Ovary (tissue), 9 donors: Measurements from ENCODE around the gene CAMTA1. TPM values are rescaled to one million over a fixed set of nuclear protein-coding genes. Genes with fewer than 3 reads are reported as not detected.

Source experiments
- DNase-seq, 5 donors: peaks; one replicate each; pipeline ENCODE4 v3.0.0-alpha.2; 2019 to 2020
- H3K27ac ChIP-seq, 2 donors: fragments of 200-600 bp; one replicate each; pipeline versions ENCODE4 v1.5.1 to v1.8.0; 2019 to 2022
- H3K27me3 ChIP-seq: fragments of 200-600 bp; one replicate; pipeline ENCODE4 v1.8.0; 2022
- H3K36me3 ChIP-seq: fragments of 200-600 bp; sonication (generic); one replicate; pipeline ENCODE4 v1.5.1; 2019
- H3K4me1 ChIP-seq: one replicate; pipeline ENCODE4 v1.8.1; 2013; ENCODE audit warnings: mild to moderate bottlenecking, moderate library complexity; ENCODE audit not compliant: insufficient read depth
- H3K4me3 ChIP-seq: fragments of 200-600 bp; sonication (generic); one replicate; pipeline ENCODE4 v1.5.1; 2017
- H3K9me3 ChIP-seq, 2 donors: fragments of 200-600 bp in 1 of 2; sonication (generic) in 1 of 2; one replicate each; pipeline versions ENCODE4 v1.5.1 to v1.8.1; 2013 to 2019; ENCODE audit warnings: mild to moderate bottlenecking in 1 of 2, moderate library complexity in 1 of 2
- EP300 ChIP-seq: sonication (generic); formaldehyde crosslinking; IDR thresholded peaks from one replicate; pipeline ENCODE4 v1.6.1; 2017; ENCODE audit warnings: antibody characterized with exemption
- POLR2A ChIP-seq: fragments of 450-650 bp; IDR thresholded peaks from one replicate; pipeline ENCODE4 v1.6.1; 2017; ENCODE audit warnings: antibody characterized with exemption, mild to moderate bottlenecking, moderate library complexity
- WGBS, 3 donors: extraction: QIAGEN DNeasy Blood & Tissue Kit in 1 of 3; methylation state at CpG; one replicate each; pipeline versions ENCODE4 v1.1.5 to v1.1.7; 2013 to 2017; 5-methylcytosine and 5-hydroxymethylcytosine counted together
- intact Hi-C, 4 donors: fragments of 100-400 bp; cut with DNase I; formaldehyde crosslinking; loops; one replicate each; pipeline versions ENCODE4 v1.11.0 to v1.15.1; 2022 to 2023
- polyA plus RNA-seq, 2 donors: library from polyadenylated mRNA; stranded (reverse); fragments of 200-250 nt in 1 of 2; fragments of 350-450 nt in 1 of 2; fragmentation: Illumina TruSeq in 1 of 2; extraction: RNeasy Lipid Tissue Mini Kit (QIAGEN cat#74804) in 1 of 2; gene quantifications; one replicate each; pipeline ENCODE4 v1.2.3, GENCODE V29; 2013 to 2014
- total RNA-seq, 7 donors: library from RNA; depleted of rRNA in 2 of 7; stranded (reverse); fragments of >200 nt in 2 of 7; fragmentation: NEBNext Ultra II Directional in 3 of 7; extraction: Animal tissue kit (Norgen Biotek cat#: 25700) in 3 of 7; gene quantifications; one replicate each; pipeline versions ENCODE4 v1.1.0 to v1.2.4, GENCODE V29; 2016 to 2023
- TF ChIP-seq, protein P1 (sequence below), 3 donors: fragments of 450-650 bp in 2 of 3; fragments of 200-600 bp in 1 of 3; IDR thresholded peaks; one replicate each; pipeline versions ENCODE4 v1.5.1 to v1.8.0; 2016 to 2022; ENCODE audit warnings: antibody characterized with exemption in 3 of 3, mild to moderate bottlenecking in 1 of 3
- donor health status: DM: no; HTN: no; CAD: no; lungs with moderate emphysema.
- donor health status: DM: no; HTN: no; CAD: no.
- donor health status: Bipolar disorder and iron deficiency.
- donor health status: DM: yes; HTN: yes; CAD: no.
- donor health status: DM: no; HTN: no; CAD: no.
- donor health status: DM: yes; HTN: yes; CAD: no.

The CAMTA1 gene
- total and polyA plus RNA-seq, 9 donors: 51.1 to 150 (median 67.4) TPM

DNA sequence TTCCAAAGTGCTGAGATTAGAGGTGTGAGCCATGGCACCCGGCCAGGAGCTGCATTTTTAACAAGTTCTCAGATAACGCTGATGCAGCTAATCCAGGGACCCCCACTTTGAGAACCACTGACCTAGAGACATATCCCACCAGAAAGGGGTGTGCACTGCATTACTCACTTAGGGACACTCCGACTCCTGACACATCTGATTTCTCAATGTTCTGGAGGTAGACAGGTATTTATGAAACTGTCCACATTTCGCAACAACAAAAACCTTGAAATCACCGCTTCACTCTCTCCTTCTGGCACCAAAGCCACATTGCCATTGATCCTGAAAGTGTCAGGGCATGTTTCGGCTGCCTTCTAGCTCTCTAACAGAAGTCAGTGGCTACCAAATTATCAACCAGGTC lies 23.2 kb upstream of the CAMTA1 start:
- Histone ChIP-seq H3K9me3 (no peaks in the 10 kb centered on the region), H3K4me1 (no peaks in the 10 kb centered on the region), H3K27ac (no peak overlapping the region), H3K4me3 (no peak overlapping the region), H3K36me3 (no peaks in the 10 kb centered on the region), H3K27me3 (no peaks in the 10 kb centered on the region)
- no peak for DNase-seq
- intact Hi-C loops: no loop called here
- WGBS, 3 donors: 68 to 72% (median 70%) methylated on average over 6 of the region's 6 CpGs
- TF ChIP-seq EP300 (no peak), POLR2A (no peak)
- TF ChIP-seq, protein P1, sequence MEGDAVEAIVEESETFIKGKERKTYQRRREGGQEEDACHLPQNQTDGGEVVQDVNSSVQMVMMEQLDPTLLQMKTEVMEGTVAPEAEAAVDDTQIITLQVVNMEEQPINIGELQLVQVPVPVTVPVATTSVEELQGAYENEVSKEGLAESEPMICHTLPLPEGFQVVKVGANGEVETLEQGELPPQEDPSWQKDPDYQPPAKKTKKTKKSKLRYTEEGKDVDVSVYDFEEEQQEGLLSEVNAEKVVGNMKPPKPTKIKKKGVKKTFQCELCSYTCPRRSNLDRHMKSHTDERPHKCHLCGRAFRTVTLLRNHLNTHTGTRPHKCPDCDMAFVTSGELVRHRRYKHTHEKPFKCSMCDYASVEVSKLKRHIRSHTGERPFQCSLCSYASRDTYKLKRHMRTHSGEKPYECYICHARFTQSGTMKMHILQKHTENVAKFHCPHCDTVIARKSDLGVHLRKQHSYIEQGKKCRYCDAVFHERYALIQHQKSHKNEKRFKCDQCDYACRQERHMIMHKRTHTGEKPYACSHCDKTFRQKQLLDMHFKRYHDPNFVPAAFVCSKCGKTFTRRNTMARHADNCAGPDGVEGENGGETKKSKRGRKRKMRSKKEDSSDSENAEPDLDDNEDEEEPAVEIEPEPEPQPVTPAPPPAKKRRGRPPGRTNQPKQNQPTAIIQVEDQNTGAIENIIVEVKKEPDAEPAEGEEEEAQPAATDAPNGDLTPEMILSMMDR (IDR thresholded peaks at IDR 0.05): no peak

DNA sequence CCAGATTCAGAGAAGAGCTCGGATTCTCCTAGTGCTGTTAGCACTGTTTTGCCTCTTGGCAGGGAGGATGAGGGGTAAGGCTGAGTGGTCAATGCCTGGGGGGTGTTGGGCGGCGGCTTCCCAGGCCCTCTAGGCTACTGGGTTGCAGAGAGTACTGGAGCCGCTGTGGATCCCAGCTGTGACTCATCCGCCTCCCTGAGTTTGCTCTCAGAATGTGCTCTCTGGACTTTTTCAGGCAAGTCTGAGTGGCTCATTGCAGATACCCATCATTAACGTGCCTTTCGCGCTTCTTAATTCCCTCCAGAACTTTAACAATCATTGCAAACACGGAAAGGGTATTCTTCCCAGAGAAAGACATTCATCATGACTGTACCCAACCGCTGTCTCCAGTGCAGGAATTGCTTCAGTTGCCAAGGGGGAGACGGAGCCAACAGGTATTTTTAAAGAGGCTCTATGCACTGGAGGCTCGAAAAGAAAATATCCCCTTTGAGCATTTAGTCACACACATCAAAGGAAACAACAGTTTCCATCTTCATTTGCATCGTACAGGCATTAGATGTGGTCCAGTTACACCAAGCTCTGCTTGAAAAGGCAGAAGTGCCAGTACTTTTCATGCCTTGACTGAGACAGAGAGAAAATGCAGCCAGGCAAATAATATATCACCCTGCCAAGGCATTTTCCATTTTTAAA lies 14.4 kb upstream of the CAMTA1 start:
- H3K4me1 ChIP-seq: no peaks in the 10 kb centered on the region
- no peak overlapping the region for H3K27ac ChIP-seq
- intact Hi-C loops: no loop called here
- DNase-seq: no peak
- WGBS, 3 donors: 16 to 22% (median 18%) methylated on average over 13 of the region's 13 CpGs
- TF ChIP-seq POLR2A (no peak), EP300 (no peak)
- TF ChIP-seq, protein P1 (IDR thresholded peaks at IDR 0.05): no peak
- H3K9me3 ChIP-seq: no peaks in the 10 kb centered on the region
- H3K36me3 ChIP-seq: no peaks in the 10 kb centered on the region
- H3K27me3 ChIP-seq: no peaks in the 10 kb centered on the region
- no peak overlapping the region for H3K4me3 ChIP-seq

- WGBS, 3 donors: 66 to 72% (median 68%) methylated on average over 7 of the region's 7 CpGs
- intact Hi-C loops: no loop called here
- Histone ChIP-seq H3K9me3 (no peaks in the 10 kb centered on the region), H3K4me1 (no peaks in the 10 kb centered on the region), H3K36me3 (no peaks in the 10 kb centered on the region), H3K4me3 (no peak overlapping the region), H3K27ac (no peak overlapping the region), H3K27me3 (no peaks in the 10 kb centered on the region)
- no peak for DNase-seq
- no peak for TF ChIP-seq POLR2A
- TF ChIP-seq, protein P1 (IDR thresholded peaks at IDR 0.05): no peak
- TF ChIP-seq EP300: no peak
These were observed 13.8 kb upstream of the CAMTA1 start for GRCh38 chr1:6771441-6771769.

DNA sequence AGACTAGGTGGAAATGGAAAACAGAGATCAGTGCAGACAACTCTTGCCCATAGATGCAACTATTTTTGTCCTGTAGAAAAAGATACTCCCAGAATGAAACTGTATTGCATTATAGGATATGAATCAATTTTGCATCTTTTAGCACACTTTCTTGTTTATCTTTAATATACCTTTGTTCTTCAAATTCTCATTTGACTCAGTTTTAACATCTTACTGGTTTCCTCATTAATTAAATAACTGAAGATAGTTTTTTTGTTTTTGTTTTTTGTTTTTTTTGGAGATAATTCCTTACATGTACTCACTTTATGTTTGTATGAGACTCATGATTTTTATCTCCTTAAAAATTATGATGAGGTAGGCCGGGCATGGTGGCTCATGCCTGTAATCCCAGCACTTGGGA lies 10.9 kb upstream of the CAMTA1 start:
- Histone ChIP-seq H3K36me3 (no peaks in the 10 kb centered on the region), H3K4me1 (no peaks in the 10 kb centered on the region), H3K27ac (no peak overlapping the region), H3K4me3 (no peak overlapping the region), H3K27me3 (no peaks in the 10 kb centered on the region), H3K9me3 (no peaks in the 10 kb centered on the region)
- WGBS, 3 donors: 73 to 88% (median 83%) methylated on average over 1 of the region's 1 CpG
- no peak for DNase-seq
- intact Hi-C loops: no loop called here
- TF ChIP-seq, protein P1 (IDR thresholded peaks at IDR 0.05): no peak
